ENCODE measurements around the gene RSU1. TPM values are rescaled to one million over a fixed set of nuclear protein-coding genes. Genes with fewer than 3 reads are reported as not detected.

The RSU1 gene
- total RNA-seq, 4 donors from 2014 or later: 40.5 to 95.4 (median 65.2) TPM

- TF ChIP-seq POLR2A (IDR thresholded peaks at IDR 0.05): no peak
- no peak for TF ChIP-seq CTCF (IDR thresholded peaks at IDR 0.05)
- H3K27me3 ChIP-seq: no peaks in the 10 kb centered on the region
- H3K4me1 ChIP-seq: no peaks in the 10 kb centered on the region
- no peaks in the 10 kb centered on the region for H3K36me3 ChIP-seq
- H3K4me3 ChIP-seq: no peak overlapping the region
- DNase-seq: no peak
- H3K27ac ChIP-seq: no peak overlapping the region
- intact Hi-C loops (cut with DNase I; ENCODE audit: low total_unique reads): no loop called here
- no peaks in the 10 kb centered on the region for H3K9me3 ChIP-seq
Measured at GRCh38 chr10:16581202-16581601, 236.0 kb downstream of the RSU1 start.

GRCh38 chr10:16570731-16571130 is 246.5 kb downstream of the RSU1 start:
- no peak for DNase-seq
- intact Hi-C loops (cut with DNase I; ENCODE audit: low total_unique reads): no loop called here
- H3K27ac ChIP-seq: no peak overlapping the region
- TF ChIP-seq CTCF (IDR thresholded peaks at IDR 0.05) (no peak), POLR2A (IDR thresholded peaks at IDR 0.05) (no peak)
- H3K4me3 ChIP-seq: no peak overlapping the region
- no peaks in the 10 kb centered on the region for H3K9me3 ChIP-seq
- no peaks in the 10 kb centered on the region for H3K4me1 ChIP-seq
- no peaks in the 10 kb centered on the region for H3K27me3 ChIP-seq
- no peaks in the 10 kb centered on the region for H3K36me3 ChIP-seq

GRCh38 chr10:16566202-16566805 is 250.9 kb downstream of the RSU1 start:
- Histone ChIP-seq H3K9me3 (no peaks in the 10 kb centered on the region), H3K36me3 (no peaks in the 10 kb centered on the region), H3K27ac (no peak overlapping the region), H3K4me3 (no peak overlapping the region), H3K27me3 (no peaks in the 10 kb centered on the region), H3K4me1 (no peaks in the 10 kb centered on the region)
- TF ChIP-seq POLR2A (IDR thresholded peaks at IDR 0.05) (no peak), CTCF (IDR thresholded peaks at IDR 0.05) (no peak)
- DNase-seq: no peak
- intact Hi-C loops (cut with DNase I; ENCODE audit: low total_unique reads): no loop called here

GRCh38 chr10:16565604-16566003 is 251.6 kb downstream of the RSU1 start:
- no peak for DNase-seq
- intact Hi-C loops (cut with DNase I; ENCODE audit: low total_unique reads): no loop called here
- Histone ChIP-seq H3K36me3 (no peaks in the 10 kb centered on the region), H3K4me1 (no peaks in the 10 kb centered on the region), H3K9me3 (no peaks in the 10 kb centered on the region), H3K27me3 (no peaks in the 10 kb centered on the region), H3K4me3 (no peak overlapping the region), H3K27ac (no peak overlapping the region)
- TF ChIP-seq POLR2A (IDR thresholded peaks at IDR 0.05) (no peak), CTCF (IDR thresholded peaks at IDR 0.05) (no peak)

GRCh38 chr10:16562891-16563290 is 254.3 kb downstream of the RSU1 start:
- H3K36me3 ChIP-seq: no peaks in the 10 kb centered on the region
- no peak overlapping the region for H3K4me3 ChIP-seq
- no peak for DNase-seq
- H3K27ac ChIP-seq: no peak overlapping the region
- H3K27me3 ChIP-seq: no peaks in the 10 kb centered on the region
- no peaks in the 10 kb centered on the region for H3K9me3 ChIP-seq
- intact Hi-C loops (cut with DNase I; ENCODE audit: low total_unique reads): no loop called here
- TF ChIP-seq CTCF (IDR thresholded peaks at IDR 0.05) (no peak), POLR2A (IDR thresholded peaks at IDR 0.05) (no peak)
- no peaks in the 10 kb centered on the region for H3K4me1 ChIP-seq

All from uterus (tissue), 4 donors.